GM20431 (cell line): Measurements from ENCODE around the gene BTBD17.

Source experiments
- in situ Hi-C: fragments of 300-500 bp; cut with MseI, MboI; formaldehyde crosslinking; loops from one replicate; pipeline ENCODE4 v1.15.0; 2020; ENCODE audit warnings: low sequenced_read_pairs; ENCODE audit not compliant: unreplicated experiment

Gene BTBD17

GRCh38 chr17:74342224-74342623, 19.4 kb downstream of the BTBD17 start:
- in situ Hi-C loops = no loop called here

GRCh38 chr17:74340470-74341023, 21.1 kb downstream of the BTBD17 start:
- in situ Hi-C loops = no loop called here

GRCh38 chr17:74339537-74340195, 22.0 kb downstream of the BTBD17 start:
- in situ Hi-C loops = no loop called here

- in situ Hi-C loops = no loop called here
Measured at GRCh38 chr17:74337834-74338500, 23.7 kb downstream of the BTBD17 start.

- in situ Hi-C loops = no loop called here
Measured at GRCh38 chr17:74336307-74336706, 25.4 kb downstream of the BTBD17 start.

GRCh38 chr17:74335529-74336062, 26.1 kb downstream of the BTBD17 start:
- in situ Hi-C loops = no loop called here

GRCh38 chr17:74334393-74335039, 27.2 kb downstream of the BTBD17 start:
- in situ Hi-C loops = no loop called here

GRCh38 chr17:74332763-74333283, 28.8 kb downstream of the BTBD17 start:
- in situ Hi-C loops = no loop called here

GRCh38 chr17:74332017-74332650, 29.5 kb downstream of the BTBD17 start:
- in situ Hi-C loops = no loop called here

- in situ Hi-C loops = no loop called here
Measured at GRCh38 chr17:74330446-74330845, 31.2 kb downstream of the BTBD17 start.

GRCh38 chr17:74329378-74329777, 32.3 kb downstream of the BTBD17 start:
- in situ Hi-C loops = no loop called here

- in situ Hi-C loops = no loop called here
Measured at GRCh38 chr17:74328487-74328886, 33.2 kb downstream of the BTBD17 start.

GRCh38 chr17:74326506-74326905, 35.2 kb downstream of the BTBD17 start:
- in situ Hi-C loops = no loop called here

- in situ Hi-C loops = no loop called here
Measured at GRCh38 chr17:74325743-74326379, 35.8 kb downstream of the BTBD17 start, which contains the start of gene KIF19. Gene KIF19 (plus strand): TSS chr17:74326226. CDS start chr17:74326350, 124 bp downstream.

GRCh38 chr17:74325376-74325742, 36.3 kb downstream of the BTBD17 start:
- in situ Hi-C loops = no loop called here

GRCh38 chr17:74324521-74324920, 37.1 kb downstream of the BTBD17 start:
- in situ Hi-C loops = no loop called here

GRCh38 chr17:74318391-74318790, 43.3 kb downstream of the BTBD17 start:
- in situ Hi-C loops = no loop called here

- in situ Hi-C loops = no loop called here
Measured at GRCh38 chr17:74317071-74317470, 44.6 kb downstream of the BTBD17 start.

- in situ Hi-C loops = no loop called here
Measured at GRCh38 chr17:74316220-74316619, 45.4 kb downstream of the BTBD17 start.

- in situ Hi-C loops = no loop called here
Measured at GRCh38 chr17:74314877-74315276, 46.8 kb downstream of the BTBD17 start.
